ENCODE measurements around the gene NENF. TPM values are rescaled to one million over a fixed set of nuclear protein-coding genes. Genes with fewer than 3 reads are reported as not detected.

Gene NENF
- total RNA-seq, 3 donors from 2014 or later: 30.6 to 43.0 (median 32.5) TPM

GRCh38 chr1:212485913-212486618 is 53.3 kb downstream of the NENF start:
- no peaks in the 10 kb centered on the region for H3K36me3 ChIP-seq (ENCODE audit: low read depth)
- ATAC-seq (peak; percentile 80), DNase-seq (peak; percentile 61 to 81 (median 66))
- H3K4me1 ChIP-seq (ENCODE audit: low read depth): peaks cover 5% of the 10 kb centered on the region
- intact Hi-C loops (cut with DNase I, micrococcal nuclease): no loop called here
- H3K4me3 ChIP-seq: no peak overlapping the region
- no peaks in the 10 kb centered on the region for H3K9me3 ChIP-seq
- TF ChIP-seq CTCF (IDR thresholded peaks at IDR 0.05): no peak

- peaks cover 5% of the 10 kb centered on the region for H3K4me1 ChIP-seq (ENCODE audit: low read depth)
- H3K9me3 ChIP-seq: no peaks in the 10 kb centered on the region
- H3K36me3 ChIP-seq (ENCODE audit: low read depth): no peaks in the 10 kb centered on the region
- intact Hi-C loops (cut with DNase I, micrococcal nuclease): no loop called here
- no peak for TF ChIP-seq CTCF (IDR thresholded peaks at IDR 0.05)
- H3K4me3 ChIP-seq: no peak overlapping the region
- DNase-seq (no peak), ATAC-seq (no peak)
Measured at GRCh38 chr1:212486619-212486975, 53.9 kb downstream of the NENF start.

GRCh38 chr1:212487286-212487685 is 54.6 kb downstream of the NENF start:
- TF ChIP-seq CTCF (IDR thresholded peaks at IDR 0.05): no peak
- no peak for DNase-seq
- intact Hi-C loops (cut with DNase I, micrococcal nuclease): no loop called here

GRCh38 chr1:212487774-212488435 is 55.2 kb downstream of the NENF start:
- H3K9me3 ChIP-seq: no peaks in the 10 kb centered on the region
- intact Hi-C loops (cut with DNase I, micrococcal nuclease): no loop called here
- no peaks in the 10 kb centered on the region for H3K4me1 ChIP-seq (ENCODE audit: low read depth)
- TF ChIP-seq CTCF (IDR thresholded peaks at IDR 0.05): no peak
- H3K4me3 ChIP-seq: no peak overlapping the region
- ATAC-seq (no peak), DNase-seq (no peak)
- H3K36me3 ChIP-seq (ENCODE audit: low read depth): no peaks in the 10 kb centered on the region

More at GRCh38 chr1:212487286-212487685, 54.6 kb downstream of the NENF start:
- Histone ChIP-seq H3K36me3 (ENCODE audit: low read depth) (no peaks in the 10 kb centered on the region), H3K4me1 (ENCODE audit: low read depth) (peaks cover 5% of the 10 kb centered on the region), H3K9me3 (no peaks in the 10 kb centered on the region), H3K4me3 (no peak overlapping the region)
- no peak for ATAC-seq

GRCh38 chr1:212488436-212489283 is 55.9 kb downstream of the NENF start:
- intact Hi-C loops (cut with DNase I, micrococcal nuclease): no loop called here
- H3K4me1 ChIP-seq (ENCODE audit: low read depth): no peaks in the 10 kb centered on the region
- H3K9me3 ChIP-seq: no peaks in the 10 kb centered on the region
- H3K4me3 ChIP-seq: no peak overlapping the region
- DNase-seq (peak in 1 of 3 donors; percentile 62), ATAC-seq (peak; percentile 71)
- TF ChIP-seq CTCF (IDR thresholded peaks at IDR 0.05): no peak
- no peaks in the 10 kb centered on the region for H3K36me3 ChIP-seq (ENCODE audit: low read depth)
